Endothelial cell of umbilical vein (primary cell): Measurements from ENCODE around the gene SHKBP1. TPM values are rescaled to one million over a fixed set of nuclear protein-coding genes. Genes with fewer than 3 reads are reported as not detected.
A peak's percentile ranks its signal among the peaks of the same experiment; 100 is the strongest.

Experiments
- BruUV-seq: library from RNA; stranded (reverse); fragments of 400-500 nt; replicated peaks from 2 replicates; lab custom pipeline; 2021; lab: Mats Ljungman, UMichigan
- CTCF ChIA-PET: fragments of 300-600, 350-600 bp; sonication (Branson Sonifier 250); formaldehyde crosslinking; loops from one replicate; lab custom pipeline; 2021; ENCODE audit warnings: antibody characterized with exemption, inconsistent platforms; lab: Charles Lee
- POLR2A ChIA-PET: fragments of 300-600, 350-600 bp; sonication (Branson Sonifier 250); formaldehyde crosslinking; loops from one replicate; lab custom pipeline; 2021; ENCODE audit warnings: antibody characterized with exemption, inconsistent platforms; lab: Charles Lee
- DNase-seq: peaks from one replicate; pipeline ENCODE4 v3.0.0-alpha.2; 2011; ENCODE audit warnings: low read depth, low spot score
- FAIRE-seq: peaks from 2 replicates; lab custom pipeline; 2011; peaks lifted over from hg19 to GRCh38; lab: Jason Lieb, UNC
- H2AFZ ChIP-seq: 2 replicates; pipeline ENCODE4 v1.6.0; 2012; ENCODE audit warnings: low read depth, low read length, control low read depth, inconsistent platforms
- H3K27ac ChIP-seq: 2 replicates; pipeline ENCODE4 v1.5.1; 2011; ENCODE audit warnings: low read depth, mild to moderate bottlenecking, control low read depth, low read length, moderate library complexity; ENCODE audit not compliant: insufficient read depth
- H3K27me3 ChIP-seq, 2 experiments: 2 replicates each; pipeline versions ENCODE4 v1.6.0 to v1.6.1; 2011; ENCODE audit warnings: low read length in 2 of 2, mixed read lengths in 1 of 2; ENCODE audit not compliant: control insufficient read depth in 2 of 2, insufficient read depth in 2 of 2
- H3K36me3 ChIP-seq, 2 experiments: 2 replicates in 1 of 2; 3 replicates in 1 of 2; pipeline ENCODE4 v1.5.1; 2011; ENCODE audit warnings: low read length in 2 of 2, mild to moderate bottlenecking in 1 of 2, moderate library complexity in 1 of 2; ENCODE audit not compliant: control insufficient read depth in 2 of 2, insufficient read depth in 2 of 2; ENCODE audit errors: extremely low read depth in 1 of 2
- H3K4me1 ChIP-seq: 3 replicates; pipeline ENCODE4 v1.5.1; 2011; ENCODE audit warnings: mild to moderate bottlenecking, low read length; ENCODE audit not compliant: control insufficient read depth, insufficient read depth; ENCODE audit errors: extremely low read depth
- H3K4me2 ChIP-seq: 2 replicates; pipeline ENCODE4 v1.6.1; 2011; ENCODE audit warnings: low read length, control low read depth, mixed read lengths; ENCODE audit not compliant: insufficient read depth
- H3K4me3 ChIP-seq, 3 experiments: fragments of 200-600 bp in 1 of 3; sonication (generic), shearing (Covaris generic) in 1 of 3; replicated peaks in 1 of 3; 2 replicates each; pipeline ENCODE4 v1.5.1; 2011 to 2016; ENCODE audit warnings: control low read depth in 3 of 3, low read length in 3 of 3, mild to moderate bottlenecking in 2 of 3, inconsistent platforms in 1 of 3, low read depth in 1 of 3, moderate library complexity in 1 of 3; ENCODE audit not compliant: insufficient read depth in 1 of 3
- H3K79me2 ChIP-seq: 2 replicates; pipeline ENCODE4 v1.6.0; 2012; ENCODE audit warnings: low read length, inconsistent platforms; ENCODE audit not compliant: control insufficient read depth, insufficient read depth
- H3K9ac ChIP-seq: replicated peaks from 2 replicates; pipeline ENCODE3; 2011; ENCODE audit warnings: low read length, control low read depth; ENCODE audit not compliant: insufficient read depth; ENCODE audit errors: extremely low read depth
- H3K9me1 ChIP-seq: replicated peaks from 3 replicates; pipeline ENCODE4 v1.6.0; 2011; ENCODE audit warnings: mild to moderate bottlenecking, low read length; ENCODE audit not compliant: control insufficient read depth, insufficient read depth; ENCODE audit errors: extremely low read depth
- H3K9me3 ChIP-seq: replicated peaks from 2 replicates; pipeline ENCODE4 v1.5.1; 2012; ENCODE audit warnings: low read length, inconsistent platforms; ENCODE audit not compliant: control insufficient read depth, insufficient read depth
- H4K20me1 ChIP-seq: replicated peaks from 2 replicates; pipeline ENCODE3; 2011; ENCODE audit warnings: mild to moderate bottlenecking, low read length; ENCODE audit not compliant: control insufficient read depth, insufficient read depth; ENCODE audit errors: extremely low read depth
- EZH2 ChIP-seq: IDR thresholded peaks from 2 replicates; pipeline ENCODE4 v1.6.1; 2012; ENCODE audit warnings: borderline replicate concordance, low read depth, mild to moderate bottlenecking, moderate library complexity, low read length, inconsistent platforms; ENCODE audit not compliant: severe bottlenecking
- FOS ChIP-seq: IDR thresholded peaks from 2 replicates; pipeline ENCODE4 v1.6.1; 2011; ENCODE audit warnings: mild to moderate bottlenecking, low read length, moderate library complexity, borderline replicate concordance; ENCODE audit not compliant: insufficient read depth
- MYC ChIP-seq: IDR thresholded peaks from one replicate; pipeline ENCODE4 v1.6.1; 2011; ENCODE audit warnings: mild to moderate bottlenecking, low read depth, low read length
- POLR2AphosphoS5 ChIP-seq: IDR thresholded peaks from 2 replicates; pipeline ENCODE4 v1.6.1; 2012; ENCODE audit warnings: low read depth, mild to moderate bottlenecking, control low read depth, low read length, moderate library complexity; ENCODE audit not compliant: insufficient read depth
- dilution Hi-C: fragments of 300-500 bp; cut with MboI; formaldehyde crosslinking; loops from one replicate; pipeline ENCODE4 v1.15.0; 2019; ENCODE audit warnings: low sequenced_read_pairs; ENCODE audit not compliant: extremely low pct_ligation_motif_present
- intact Hi-C: fragments of 100-400 bp; cut with micrococcal nuclease; formaldehyde crosslinking; loops from one replicate; pipeline ENCODE4 v1.10.0; 2022
- polyA plus RNA-seq, 4 experiments: library from polyadenylated mRNA; depleted of rRNA in 3 of 4; stranded (reverse) in 3 of 4; unstranded in 1 of 4; fragments of >200 nt; gene quantifications; 2 replicates each; pipeline versions ENCODE4 v1.2.1 to v1.2.3, GENCODE V29; 2011 to 2012; ENCODE audit warnings: missing spikeins in 1 of 4
- total RNA-seq: library from RNA; stranded (reverse); gene quantifications from 2 replicates; pipeline ENCODE4 v1.2.3, GENCODE V29; 2021
- TF ChIP-seq, protein P1 (sequence below): IDR thresholded peaks from 2 replicates; pipeline ENCODE4 v1.6.1; 2011; ENCODE audit not compliant: insufficient read depth, insufficient read length

Gene SHKBP1
- total and polyA plus RNA-seq, 2 donors (not counting 3 experiments of a cell fraction or from before 2014, with no cell fraction given), result 106 to 113 TPM

DNA sequence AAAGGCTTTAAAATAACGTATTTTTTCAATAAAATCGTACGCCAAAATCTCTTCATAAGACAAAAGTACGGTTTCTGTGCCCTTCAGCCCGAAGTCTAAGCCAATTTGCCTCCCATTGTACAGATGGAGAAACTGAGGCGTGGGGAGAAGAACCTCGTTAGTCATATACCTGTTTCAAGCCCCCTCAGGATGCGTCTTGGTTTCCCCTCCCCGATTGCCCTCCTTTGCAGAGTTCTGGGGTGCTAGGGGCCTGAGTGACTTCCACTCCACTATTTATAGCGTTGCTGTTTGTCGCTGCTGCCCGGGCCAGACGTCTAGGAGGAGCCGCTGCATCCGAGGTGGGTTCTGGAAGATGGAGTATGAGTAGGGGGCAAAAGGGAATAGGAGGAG, 22.2 kb downstream of the SHKBP1 start:
- Histone ChIP-seq H3K4me3 (no peak overlapping the region), H3K4me2 (no peak overlapping the region), H4K20me1 (no peaks in the 10 kb centered on the region), H3K9ac (no peak overlapping the region), H2AFZ (no peak overlapping the region), H3K27me3 (peaks cover 4 to 6% of the 10 kb centered on the region in 2 experiments), H3K9me1 (no peaks in the 10 kb centered on the region), H3K36me3 (no peaks in the 10 kb centered on the region), H3K9me3 (no peaks in the 10 kb centered on the region), H3K79me2 (no peaks in the 10 kb centered on the region), H3K4me1 (peaks cover 43% of the 10 kb centered on the region), H3K27ac (no peak overlapping the region)
- TF ChIP-seq EZH2 (peak; percentile 33), POLR2AphosphoS5 (no peak)
- TF ChIP-seq, protein P1, sequence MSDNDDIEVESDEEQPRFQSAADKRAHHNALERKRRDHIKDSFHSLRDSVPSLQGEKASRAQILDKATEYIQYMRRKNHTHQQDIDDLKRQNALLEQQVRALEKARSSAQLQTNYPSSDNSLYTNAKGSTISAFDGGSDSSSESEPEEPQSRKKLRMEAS, result no peak
- ChIA-PET CTCF (interaction anchor here (0.9 to 11.0 kb wide), 13 partner anchors 10 to 294 kb away, joined by 3 to 126 read pairs (median 7); partner anchors contain the start of genes C19orf47 and PLD3), POLR2A (no interaction called here)
- no TSS peak for BruUV-seq
- dilution Hi-C loops (no loop called here), intact Hi-C loops (loop anchor here (1.0 to 5.0 kb wide), 10 partner anchors 14 to 294 kb away; partner anchors contain the start of genes C19orf47, PLD3, SERTAD3 and SHKBP1)
- DNase-seq (no peak), FAIRE-seq (no peak)

- ChIA-PET POLR2A (no interaction called here), CTCF (interaction anchor here (1.0 to 11.0 kb wide), 12 partner anchors 29 to 294 kb away, joined by 3 to 126 read pairs (median 12); partner anchors contain the start of genes BLVRB, C19orf47 and PLD3)
- no peak overlapping the region for H3K4me2 ChIP-seq
- peaks cover 4 to 6% of the 10 kb centered on the region in 2 experiments for H3K27me3 ChIP-seq
- peaks cover 46% of the 10 kb centered on the region for H3K4me1 ChIP-seq
- no peak overlapping the region for H2AFZ ChIP-seq
- intact Hi-C loops, result loop anchor here (2.0 to 5.0 kb wide), 5 partner anchors 23 to 252 kb away; partner anchors contain the start of genes C19orf47, PLD3, SERTAD3 and SHKBP1
- DNase-seq (no peak), FAIRE-seq (no peak)
- no peak overlapping the region for H3K27ac ChIP-seq
- no peaks in the 10 kb centered on the region for H3K9me3 ChIP-seq
- BruUV-seq, result no TSS peak
- no peaks in the 10 kb centered on the region for H3K79me2 ChIP-seq
- H3K9ac ChIP-seq, result no peak overlapping the region
- no peaks in the 10 kb centered on the region for H4K20me1 ChIP-seq
- TF ChIP-seq MYC (no peak), POLR2AphosphoS5 (no peak), FOS (no peak), EZH2 (peak; percentile 71)
- TF ChIP-seq, protein P1, result no peak
- no peak overlapping the region for H3K4me3 ChIP-seq
- H3K9me1 ChIP-seq, result no peaks in the 10 kb centered on the region
- H3K36me3 ChIP-seq, result no peaks in the 10 kb centered on the region
- dilution Hi-C loops, result no loop called here
Observed at GRCh38 chr19:40599331-40599901, 22.7 kb downstream of the SHKBP1 start.
